Measurements from ENCODE around the gene GRID2.

GRID2 gene

DNA sequence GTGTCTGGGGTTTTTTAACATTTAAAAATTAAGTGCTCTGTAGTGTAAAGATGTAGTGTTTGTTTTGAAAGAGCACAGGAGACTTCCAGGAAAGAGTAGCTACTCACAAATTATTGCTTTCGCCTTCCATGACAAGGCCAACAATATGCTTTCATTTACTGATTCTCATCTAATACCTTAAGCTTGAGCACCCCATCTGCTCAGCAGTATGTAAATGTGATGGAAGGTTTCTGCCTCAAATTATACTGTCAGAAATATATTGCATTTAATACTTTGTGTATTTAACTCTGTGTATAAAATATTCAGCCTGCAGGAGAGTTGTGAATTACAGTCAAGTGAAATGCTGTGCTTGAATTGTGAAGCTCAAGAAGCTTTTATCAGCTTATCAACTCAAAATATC is 1228.5 kb downstream of the GRID2 start:
- Histone ChIP-seq H3K4me3 (ENCODE audit: low read depth in 1 of 5, low read length in 5 of 5) (no peak overlapping the region), H3K4me1 (ENCODE audit: control insufficient read depth in 5 of 5, insufficient read depth in 5 of 5, low read length in 5 of 5) (no peaks in the 10 kb centered on the region), H3K9ac (ENCODE audit: low read length in 5 of 5) (no peak overlapping the region), H3K9me3 (ENCODE audit: control insufficient read depth in 5 of 5, low read length in 5 of 5) (no peaks in the 10 kb centered on the region), H3K27me3 (ENCODE audit: control insufficient read depth in 5 of 5, insufficient read depth in 4 of 5, low read length in 5 of 5) (no peaks in the 10 kb centered on the region), H3K27ac (ENCODE audit: low read depth, low read length) (no peak overlapping the region), H3K36me3 (ENCODE audit: control insufficient read depth in 5 of 5, insufficient read depth in 5 of 5, low read length in 5 of 5) (no peaks in the 10 kb centered on the region)

DNA sequence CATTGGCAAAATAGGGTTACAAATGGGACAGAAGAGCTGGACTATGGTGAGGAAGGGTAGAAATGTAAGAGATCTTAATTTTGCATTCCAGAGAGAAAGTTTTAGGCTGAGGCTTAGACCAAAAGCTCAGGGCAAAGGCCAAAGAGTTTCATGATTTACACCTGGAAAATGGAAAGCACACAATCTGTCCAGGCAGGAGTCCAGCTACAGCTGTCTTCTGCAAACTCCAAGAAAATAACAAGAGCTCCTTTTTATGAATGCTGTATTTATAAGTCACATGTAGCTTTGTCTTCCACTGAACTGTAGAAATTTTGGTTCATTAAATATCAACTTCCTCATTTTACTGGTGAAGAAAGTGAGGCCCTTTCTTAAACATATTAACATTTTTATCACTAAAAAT is 1236.8 kb downstream of the GRID2 start:
- H3K9ac ChIP-seq (ENCODE audit: low read length in 5 of 5): no peak overlapping the region
- H3K4me3 ChIP-seq (ENCODE audit: low read depth in 1 of 5, low read length in 5 of 5): no peak overlapping the region
- H3K36me3 ChIP-seq (ENCODE audit: control insufficient read depth in 5 of 5, insufficient read depth in 5 of 5, low read length in 5 of 5): no peaks in the 10 kb centered on the region
- no peaks in the 10 kb centered on the region for H3K27me3 ChIP-seq (ENCODE audit: control insufficient read depth in 5 of 5, insufficient read depth in 4 of 5, low read length in 5 of 5)
- no peak overlapping the region for H3K27ac ChIP-seq (ENCODE audit: low read depth, low read length)
- H3K4me1 ChIP-seq (ENCODE audit: control insufficient read depth in 5 of 5, insufficient read depth in 5 of 5, low read length in 5 of 5): no peaks in the 10 kb centered on the region
- no peaks in the 10 kb centered on the region for H3K9me3 ChIP-seq (ENCODE audit: control insufficient read depth in 5 of 5, low read length in 5 of 5)

DNA sequence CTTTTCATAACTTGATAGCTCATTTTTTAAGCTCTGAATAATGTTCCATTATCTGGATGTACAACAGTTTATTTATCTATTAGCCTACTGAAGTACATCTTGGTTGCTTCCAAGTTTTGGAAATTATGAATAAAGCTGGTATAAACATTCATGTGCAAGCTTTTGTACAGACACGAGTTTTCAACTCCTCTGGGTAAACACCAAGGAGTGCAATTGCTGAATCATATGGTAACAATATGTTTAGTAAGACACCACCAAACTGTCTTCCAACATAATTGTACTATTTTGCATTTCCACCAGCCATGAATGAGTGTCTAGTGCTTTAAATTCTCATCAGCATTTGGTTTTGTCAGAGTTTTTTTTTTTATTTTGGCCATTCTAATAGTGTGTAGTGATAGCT is 1258.1 kb downstream of the GRID2 start:
- no peaks in the 10 kb centered on the region for H3K27me3 ChIP-seq (ENCODE audit: control insufficient read depth in 5 of 5, insufficient read depth in 4 of 5, low read length in 5 of 5)
- H3K9me3 ChIP-seq (ENCODE audit: control insufficient read depth in 5 of 5, low read length in 5 of 5): peaks cover 0 to 5% (median 0%) of the 10 kb centered on the region in 5 donors
- H3K4me3 ChIP-seq (ENCODE audit: low read depth in 1 of 5, low read length in 5 of 5): no peak overlapping the region
- H3K36me3 ChIP-seq (ENCODE audit: control insufficient read depth in 5 of 5, insufficient read depth in 5 of 5, low read length in 5 of 5): no peaks in the 10 kb centered on the region
- no peak overlapping the region for H3K9ac ChIP-seq (ENCODE audit: low read length in 5 of 5)
- no peaks in the 10 kb centered on the region for H3K4me1 ChIP-seq (ENCODE audit: control insufficient read depth in 5 of 5, insufficient read depth in 5 of 5, low read length in 5 of 5)
- no peak overlapping the region for H3K27ac ChIP-seq (ENCODE audit: low read depth, low read length)

DNA sequence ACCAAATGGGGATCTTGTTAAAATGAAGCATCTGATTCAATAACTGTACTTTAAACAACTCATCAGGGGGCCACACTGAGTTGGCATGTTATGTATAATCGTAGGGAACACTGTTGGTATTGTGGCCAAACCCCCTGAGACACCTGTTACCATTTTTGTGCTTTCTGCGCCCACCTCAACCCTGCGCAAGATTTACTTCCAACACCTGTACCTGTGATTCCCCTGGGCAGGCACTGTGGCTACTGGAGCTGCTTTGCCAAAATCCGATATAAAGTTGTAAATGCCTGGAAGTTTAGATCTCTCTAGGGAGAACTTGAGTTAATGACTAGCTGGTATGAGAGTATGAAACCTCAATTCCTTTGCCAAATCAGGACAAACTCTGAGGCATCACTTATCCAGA is 1265.0 kb downstream of the GRID2 start:
- Histone ChIP-seq H3K4me1 (ENCODE audit: control insufficient read depth in 5 of 5, insufficient read depth in 5 of 5, low read length in 5 of 5) (no peaks in the 10 kb centered on the region), H3K4me3 (ENCODE audit: low read depth in 1 of 5, low read length in 5 of 5) (no peak overlapping the region), H3K27me3 (ENCODE audit: control insufficient read depth in 5 of 5, insufficient read depth in 4 of 5, low read length in 5 of 5) (no peaks in the 10 kb centered on the region), H3K9ac (ENCODE audit: low read length in 5 of 5) (no peak overlapping the region), H3K9me3 (ENCODE audit: control insufficient read depth in 5 of 5, low read length in 5 of 5) (peaks cover 0 to 5% (median 0%) of the 10 kb centered on the region in 5 donors), H3K27ac (ENCODE audit: low read depth, low read length) (no peak overlapping the region), H3K36me3 (ENCODE audit: control insufficient read depth in 5 of 5, insufficient read depth in 5 of 5, low read length in 5 of 5) (no peaks in the 10 kb centered on the region)

DNA sequence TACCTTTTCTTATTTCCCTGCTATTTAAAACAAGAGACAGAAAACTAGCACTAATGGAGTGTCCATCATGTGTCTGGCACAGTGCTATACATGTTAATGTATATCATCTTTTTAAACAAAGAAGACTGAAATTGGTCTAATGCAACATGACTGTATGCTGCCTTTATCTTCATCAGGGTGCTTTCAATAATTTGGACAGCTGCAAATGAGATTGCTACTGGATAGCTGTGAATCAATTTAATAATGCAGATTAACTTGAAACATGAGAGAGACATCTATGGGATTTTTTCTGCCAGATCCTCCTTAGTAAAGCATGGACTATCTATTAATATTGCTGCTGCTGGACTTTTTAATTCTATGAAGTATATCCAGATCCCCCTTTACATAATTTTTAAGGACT is 1269.5 kb downstream of the GRID2 start:
- Histone ChIP-seq H3K36me3 (ENCODE audit: control insufficient read depth in 5 of 5, insufficient read depth in 5 of 5, low read length in 5 of 5) (no peaks in the 10 kb centered on the region), H3K4me3 (ENCODE audit: low read depth in 1 of 5, low read length in 5 of 5) (no peak overlapping the region), H3K4me1 (ENCODE audit: control insufficient read depth in 5 of 5, insufficient read depth in 5 of 5, low read length in 5 of 5) (no peaks in the 10 kb centered on the region), H3K9ac (ENCODE audit: low read length in 5 of 5) (no peak overlapping the region), H3K9me3 (ENCODE audit: control insufficient read depth in 5 of 5, low read length in 5 of 5) (no peaks in the 10 kb centered on the region), H3K27ac (ENCODE audit: low read depth, low read length) (no peak overlapping the region), H3K27me3 (ENCODE audit: control insufficient read depth in 5 of 5, insufficient read depth in 4 of 5, low read length in 5 of 5) (no peaks in the 10 kb centered on the region)

DNA sequence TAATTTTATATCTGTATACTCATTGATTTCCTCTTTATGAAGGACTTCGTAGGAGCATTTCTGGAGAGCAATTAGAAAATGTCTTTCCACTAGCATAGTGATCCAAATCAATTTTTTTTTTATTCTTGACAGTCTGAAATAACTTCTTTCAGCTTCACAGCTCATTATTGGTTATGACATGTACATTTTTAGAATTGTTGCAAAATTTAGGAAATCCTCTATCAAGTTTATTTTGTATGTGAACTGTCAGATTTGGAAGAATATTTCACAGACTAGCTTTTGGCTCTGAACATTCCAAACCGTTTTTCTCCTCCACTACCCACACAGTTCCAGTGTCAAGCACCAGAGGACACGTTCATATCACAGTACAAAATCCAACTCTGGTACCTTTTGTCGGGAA is 1275.2 kb downstream of the GRID2 start:
- H3K4me1 ChIP-seq (ENCODE audit: control insufficient read depth in 5 of 5, insufficient read depth in 5 of 5, low read length in 5 of 5): no peaks in the 10 kb centered on the region
- H3K9ac ChIP-seq (ENCODE audit: low read length in 5 of 5): no peak overlapping the region
- no peak overlapping the region for H3K27ac ChIP-seq (ENCODE audit: low read depth, low read length)
- H3K9me3 ChIP-seq (ENCODE audit: control insufficient read depth in 5 of 5, low read length in 5 of 5): peaks cover 0 to 7% (median 0%) of the 10 kb centered on the region in 5 donors
- H3K4me3 ChIP-seq (ENCODE audit: low read depth in 1 of 5, low read length in 5 of 5): no peak overlapping the region
- H3K27me3 ChIP-seq (ENCODE audit: control insufficient read depth in 5 of 5, insufficient read depth in 4 of 5, low read length in 5 of 5): no peaks in the 10 kb centered on the region
- H3K36me3 ChIP-seq (ENCODE audit: control insufficient read depth in 5 of 5, insufficient read depth in 5 of 5, low read length in 5 of 5): no peaks in the 10 kb centered on the region

DNA sequence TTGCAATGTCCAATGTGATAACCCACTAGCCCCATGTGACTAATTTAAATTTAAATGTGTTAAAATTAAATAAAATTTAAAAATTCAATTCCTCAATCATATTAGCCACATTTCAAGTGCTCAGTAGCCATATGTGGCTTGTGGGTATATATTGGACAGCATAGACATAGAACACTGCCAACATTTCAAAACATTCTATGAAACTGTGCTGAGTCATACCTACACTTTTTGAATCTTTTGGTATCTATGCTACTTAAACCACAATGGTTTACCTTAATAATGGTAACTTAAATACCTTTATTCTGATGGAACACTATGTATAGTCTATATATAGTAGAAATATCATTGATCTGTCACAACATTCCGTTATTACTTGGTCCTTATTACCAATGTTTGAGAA is 1301.4 kb downstream of the GRID2 start:
- H3K27ac ChIP-seq (ENCODE audit: low read depth, low read length): no peak overlapping the region

DNA sequence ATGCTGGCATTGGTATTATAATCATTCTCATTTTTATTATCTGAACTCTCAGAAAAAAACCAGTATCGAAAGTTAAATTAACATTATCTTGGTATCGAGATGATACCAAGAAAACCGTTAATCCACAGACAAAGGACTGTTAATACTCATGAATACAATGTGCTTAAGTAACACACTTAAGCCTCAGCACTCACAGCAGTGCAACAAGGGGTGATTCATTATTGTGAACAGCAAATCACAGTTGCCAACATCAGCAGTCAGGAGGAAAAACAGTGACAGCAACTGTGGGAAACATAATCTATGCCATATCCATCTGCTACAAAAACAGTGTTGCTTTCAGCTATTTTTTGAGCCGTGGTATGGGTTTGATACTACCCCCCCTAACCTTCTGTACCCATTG is 1313.8 kb downstream of the GRID2 start:
- no peak overlapping the region for H3K9ac ChIP-seq (ENCODE audit: low read length in 5 of 5)
- peaks cover 0 to 4% (median 0%) of the 10 kb centered on the region in 5 donors for H3K27me3 ChIP-seq (ENCODE audit: control insufficient read depth in 5 of 5, insufficient read depth in 4 of 5, low read length in 5 of 5)
- H3K9me3 ChIP-seq (ENCODE audit: control insufficient read depth in 5 of 5, low read length in 5 of 5): no peaks in the 10 kb centered on the region
- no peak overlapping the region for H3K27ac ChIP-seq (ENCODE audit: low read depth, low read length)
- no peaks in the 10 kb centered on the region for H3K36me3 ChIP-seq (ENCODE audit: control insufficient read depth in 5 of 5, insufficient read depth in 5 of 5, low read length in 5 of 5)
- H3K4me3 ChIP-seq (ENCODE audit: low read depth in 1 of 5, low read length in 5 of 5): no peak overlapping the region
- H3K4me1 ChIP-seq (ENCODE audit: control insufficient read depth in 5 of 5, insufficient read depth in 5 of 5, low read length in 5 of 5): no peaks in the 10 kb centered on the region

More for the DNA sequence above, 1301.4 kb downstream of the GRID2 start:
- H3K27me3 ChIP-seq (ENCODE audit: control insufficient read depth in 5 of 5, insufficient read depth in 4 of 5, low read length in 5 of 5): no peaks in the 10 kb centered on the region
- no peaks in the 10 kb centered on the region for H3K4me1 ChIP-seq (ENCODE audit: control insufficient read depth in 5 of 5, insufficient read depth in 5 of 5, low read length in 5 of 5)
- no peak overlapping the region for H3K9ac ChIP-seq (ENCODE audit: low read length in 5 of 5)
- no peak overlapping the region for H3K4me3 ChIP-seq (ENCODE audit: low read depth in 1 of 5, low read length in 5 of 5)
- peaks cover 0 to 4% (median 0%) of the 10 kb centered on the region in 5 donors for H3K9me3 ChIP-seq (ENCODE audit: control insufficient read depth in 5 of 5, low read length in 5 of 5)
- H3K36me3 ChIP-seq (ENCODE audit: control insufficient read depth in 5 of 5, insufficient read depth in 5 of 5, low read length in 5 of 5): no peaks in the 10 kb centered on the region

DNA sequence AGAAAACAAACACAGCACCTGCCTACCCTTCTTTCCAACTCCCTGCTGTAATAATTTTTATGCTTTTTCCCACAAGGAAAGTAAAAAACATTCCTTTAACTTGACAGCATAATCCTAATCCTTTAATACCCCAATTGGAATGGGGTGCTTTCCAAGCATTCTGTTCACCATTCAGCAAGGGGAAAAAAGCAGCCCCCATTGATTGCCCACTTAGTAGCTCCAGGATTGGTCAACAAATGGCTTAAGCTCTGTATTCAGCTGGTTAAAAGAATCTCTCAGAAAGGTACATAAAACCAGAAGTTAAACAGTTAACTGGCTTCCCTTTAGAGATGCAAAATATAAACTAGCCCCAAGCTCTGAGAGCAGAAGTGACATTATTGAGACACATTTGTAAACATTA is 1330.0 kb downstream of the GRID2 start:
- H3K4me1 ChIP-seq (ENCODE audit: control insufficient read depth in 5 of 5, insufficient read depth in 5 of 5, low read length in 5 of 5): no peaks in the 10 kb centered on the region
- no peaks in the 10 kb centered on the region for H3K27me3 ChIP-seq (ENCODE audit: control insufficient read depth in 5 of 5, insufficient read depth in 4 of 5, low read length in 5 of 5)
- no peak overlapping the region for H3K9ac ChIP-seq (ENCODE audit: low read length in 5 of 5)
- H3K9me3 ChIP-seq (ENCODE audit: control insufficient read depth in 5 of 5, low read length in 5 of 5): no peaks in the 10 kb centered on the region
- no peak overlapping the region for H3K27ac ChIP-seq (ENCODE audit: low read depth, low read length)
- no peak overlapping the region for H3K4me3 ChIP-seq (ENCODE audit: low read depth in 1 of 5, low read length in 5 of 5)
- no peaks in the 10 kb centered on the region for H3K36me3 ChIP-seq (ENCODE audit: control insufficient read depth in 5 of 5, insufficient read depth in 5 of 5, low read length in 5 of 5)

DNA sequence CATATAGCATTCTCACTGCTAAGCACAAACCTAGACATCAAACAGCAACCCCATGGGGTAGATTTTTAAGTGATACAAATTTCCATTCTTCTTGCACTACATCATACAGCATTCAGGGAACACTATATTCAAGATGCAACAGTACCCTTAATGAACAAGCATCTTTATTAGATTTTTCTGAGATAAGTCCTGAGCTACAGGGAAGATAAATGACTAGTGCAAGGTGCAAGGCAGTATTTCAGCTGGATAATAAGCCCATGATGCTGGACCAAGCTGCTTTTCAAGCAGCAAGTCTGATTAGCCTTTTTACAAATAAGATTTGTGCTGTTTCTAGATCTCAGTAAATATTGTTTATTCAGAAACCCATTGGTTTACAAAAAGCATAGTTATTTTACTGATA is 1332.2 kb downstream of the GRID2 start:
- no peaks in the 10 kb centered on the region for H3K9me3 ChIP-seq (ENCODE audit: control insufficient read depth in 5 of 5, low read length in 5 of 5)
- H3K4me1 ChIP-seq (ENCODE audit: control insufficient read depth in 5 of 5, insufficient read depth in 5 of 5, low read length in 5 of 5): no peaks in the 10 kb centered on the region
- H3K36me3 ChIP-seq (ENCODE audit: control insufficient read depth in 5 of 5, insufficient read depth in 5 of 5, low read length in 5 of 5): no peaks in the 10 kb centered on the region
- H3K9ac ChIP-seq (ENCODE audit: low read length in 5 of 5): no peak overlapping the region
- H3K4me3 ChIP-seq (ENCODE audit: low read depth in 1 of 5, low read length in 5 of 5): no peak overlapping the region
- no peak overlapping the region for H3K27ac ChIP-seq (ENCODE audit: low read depth, low read length)
- H3K27me3 ChIP-seq (ENCODE audit: control insufficient read depth in 5 of 5, insufficient read depth in 4 of 5, low read length in 5 of 5): no peaks in the 10 kb centered on the region

DNA sequence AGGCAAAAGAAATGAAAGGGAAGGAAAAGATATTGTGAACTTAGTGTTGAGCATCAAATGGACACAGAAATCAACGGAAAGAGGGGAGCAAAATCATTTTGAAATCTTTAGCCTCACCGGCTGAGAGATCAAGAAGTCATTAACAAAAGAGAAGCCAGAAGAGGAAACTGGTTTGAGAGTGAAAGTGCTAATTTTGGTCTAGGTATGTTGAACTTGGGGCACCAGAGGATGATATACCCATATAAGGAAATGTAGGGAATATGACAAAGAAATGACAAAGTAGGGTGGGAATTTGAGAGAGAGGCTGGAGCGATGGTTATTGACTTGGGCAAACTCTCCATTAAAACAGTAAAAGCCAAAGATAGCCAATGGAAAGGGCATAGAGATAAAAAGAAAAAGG is 1341.4 kb downstream of the GRID2 start:
- Histone ChIP-seq H3K27ac (ENCODE audit: low read depth, low read length) (no peak overlapping the region), H3K27me3 (ENCODE audit: control insufficient read depth in 5 of 5, insufficient read depth in 4 of 5, low read length in 5 of 5) (no peaks in the 10 kb centered on the region), H3K4me1 (ENCODE audit: control insufficient read depth in 5 of 5, insufficient read depth in 5 of 5, low read length in 5 of 5) (no peaks in the 10 kb centered on the region), H3K36me3 (ENCODE audit: control insufficient read depth in 5 of 5, insufficient read depth in 5 of 5, low read length in 5 of 5) (no peaks in the 10 kb centered on the region), H3K9me3 (ENCODE audit: control insufficient read depth in 5 of 5, low read length in 5 of 5) (no peaks in the 10 kb centered on the region), H3K4me3 (ENCODE audit: low read depth in 1 of 5, low read length in 5 of 5) (no peak overlapping the region), H3K9ac (ENCODE audit: low read length in 5 of 5) (no peak overlapping the region)

Data from subcutaneous abdominal adipose tissue (tissue), 5 donors.